ENCODE data around the gene TP53I11. TPM values are rescaled to one million over a fixed set of nuclear protein-coding genes. Genes with fewer than 3 reads are reported as not detected.

TP53I11 gene
- total and polyA plus RNA-seq, 9 of the 15 experiments (the other 6 are each of a cell fraction or from before 2014, with no cell fraction given) = 0.14 to 2.5 (median 1.2) TPM; not detected in 2

DNA sequence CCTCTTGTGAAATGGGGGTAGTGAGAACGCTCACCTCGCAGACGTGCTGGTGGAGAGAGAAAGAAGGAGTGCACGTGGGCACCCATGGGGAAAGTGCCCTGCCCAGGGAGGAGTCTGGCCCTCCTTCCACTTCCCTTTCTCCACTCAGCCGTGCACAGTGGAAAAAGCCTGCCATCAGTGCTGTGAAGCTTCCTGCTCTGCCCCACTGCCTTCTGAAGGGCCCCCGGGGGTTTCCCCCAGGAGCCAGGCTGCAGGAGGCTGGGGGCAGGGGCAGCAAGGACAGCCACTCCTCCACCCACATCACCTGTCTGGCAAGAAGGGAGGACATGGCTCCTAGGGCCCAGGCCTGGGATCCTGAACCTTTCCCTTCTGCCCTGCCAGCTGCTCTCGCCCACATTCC lies 7.6 kb downstream of the TP53I11 start (continued):
- TF ChIP-seq TRIM24 (IDR thresholded peaks at IDR 0.05) = no peak
- TF ChIP-seq ZNF75A (CRISPR knock-in tag; IDR thresholded peaks at IDR 0.05) = no peak
- TF ChIP-seq HNRNPL (IDR thresholded peaks at IDR 0.05; ENCODE audit: low read depth, low read length) = no peak
- no peak for TF ChIP-seq ZNF184 (CRISPR knock-in tag; IDR thresholded peaks at IDR 0.05)
- no peak for TF ChIP-seq PHF21A (IDR thresholded peaks at IDR 0.05; ENCODE audit: borderline replicate concordance, low read depth)
- TF ChIP-seq ZNF41 (CRISPR knock-in tag; conservative IDR thresholded peaks at IDR 0.05) = no peak
- TF ChIP-seq ZFPM2 (CRISPR knock-in tag; IDR thresholded peaks at IDR 0.05) = no peak
- no peak for TF ChIP-seq ZMIZ1 (IDR thresholded peaks at IDR 0.05; ENCODE audit: low read depth in 2 of 2, low read length in 2 of 2)

All from K562 (cell line).